ENCODE data around the gene TMEM184B. TPM values are rescaled to one million over a fixed set of nuclear protein-coding genes. Genes with fewer than 3 reads are reported as not detected.

TMEM184B gene
- total and polyA plus RNA-seq, 10 of the 15 experiments (the other 5 are each of a cell fraction or from before 2014, with no cell fraction given) = 0.56 to 22.4 (median 7.9) TPM

GRCh38 chr22:38246046-38246658, 26.7 kb downstream of the TMEM184B start (continued):
- TF ChIP-seq POLR2AphosphoS5 (IDR thresholded peaks at IDR 0.05; ENCODE audit: low read length) (no peak), ASH2L (IDR thresholded peaks at IDR 0.05; ENCODE audit: borderline replicate concordance, low read depth) (no peak)

- Histone ChIP-seq H3K4me2 (ENCODE audit: control insufficient read depth, insufficient read depth) (0 out of 2 replicates have a peak overlapping the region, but pooled peaks have one; percentile 33), H3K4me3 (no peak overlapping the region), H3K9ac (ENCODE audit: control insufficient read depth, insufficient read depth, low read length) (no peak overlapping the region), H3K4me1 (ENCODE audit: control insufficient read depth, insufficient read depth, low read length) (peaks cover 12% of the 10 kb centered on the region), H3K27ac (ENCODE audit: control insufficient read depth, insufficient read depth) (no peak overlapping the region), H2AFZ (ENCODE audit: control insufficient read depth, low read depth, low read length) (no peak overlapping the region), H4K20me1 (ENCODE audit: control insufficient read depth, insufficient read depth) (no peaks in the 10 kb centered on the region), H3K27me3 (replicated peaks in 1 of 2; ENCODE audit: control insufficient read depth in 2 of 2, insufficient read depth in 2 of 2, low read length in 1 of 2) (no peaks in the 10 kb centered on the region), H3K79me2 (ENCODE audit: control insufficient read depth, insufficient read depth, low read length) (no peaks in the 10 kb centered on the region), H3K36me3 (ENCODE audit: control insufficient read depth in 2 of 2, insufficient read depth in 2 of 2, low read length in 1 of 2) (peaks cover 3 to 12% of the 10 kb centered on the region in 2 experiments; a peak in 3 of 4 replicates), H3K9me3 (replicated peaks; ENCODE audit: control insufficient read depth, insufficient read depth, low read length) (no peaks in the 10 kb centered on the region)
- peak; percentile 57 for ATAC-seq
- ChIA-PET POLR2A (no interaction called here), RAD21 (ENCODE audit: unreplicated experiment) (no interaction called here), CTCF (no interaction called here), SMC1A (ENCODE audit: uncharacterized antibody, unreplicated experiment) (no interaction called here)
- in situ Hi-C loops (cut with MboI) (no loop called here), intact Hi-C loops (cut with micrococcal nuclease; ENCODE audit: unreplicated experiment) (no loop called here)
- DNase-seq (ENCODE audit: low read depth, low spot score) = no peak
- 33% methylated on average over 4 of the region's 4 CpGs for WGBS (ENCODE audit: insufficient coverage, insufficient replicate concordance, low lambda C conversion rate, missing lambda C conversion rate)
- BruUV-seq (replicated peaks) = no TSS peak
- no peak for FAIRE-seq
- TF ChIP-seq ATF7 (IDR thresholded peaks at IDR 0.05; ENCODE audit: low read depth) (no peak), SRF (IDR thresholded peaks at IDR 0.05; ENCODE audit: low read depth in 2 of 2, low read length in 2 of 2) (no peak), MXI1 (IDR thresholded peaks at IDR 0.05; ENCODE audit: low read depth, low read length) (no peak), TCF3 (IDR thresholded peaks at IDR 0.05; ENCODE audit: borderline replicate concordance, insufficient read depth, low read depth, low read length) (no peak), ATF2 (IDR thresholded peaks at IDR 0.05; ENCODE audit: low read length) (no peak), JUNB (IDR thresholded peaks at IDR 0.05) (no peak), RAD51 (IDR thresholded peaks at IDR 0.05) (no peak), CBX3 (IDR thresholded peaks at IDR 0.05; ENCODE audit: borderline replicate concordance, low read depth) (no peak), PBX3 (IDR thresholded peaks at IDR 0.05; ENCODE audit: insufficient replicate concordance, low read depth, low read length) (no peak), STAT1 (conservative IDR thresholded peaks at IDR 0.05) (no peak), RUNX3 (IDR thresholded peaks at IDR 0.05; ENCODE audit: low read length) (peak; percentile 67), RELA (IDR thresholded peaks at IDR 0.05; ENCODE audit: borderline replicate concordance, partially characterized antibody) (no peak), RB1 (IDR thresholded peaks at IDR 0.05; ENCODE audit: borderline replicate concordance) (no peak), EED (IDR thresholded peaks at IDR 0.05; ENCODE audit: low read depth) (peak; percentile 42; the same call in 1 of the 2 replicates), PAX8 (IDR thresholded peaks at IDR 0.05) (no peak), REST (IDR thresholded peaks at IDR 0.05; ENCODE audit: low read depth, low read length) (no peak), CREM (IDR thresholded peaks at IDR 0.05; ENCODE audit: low read depth) (no peak)
These were observed 28.7 kb downstream of the TMEM184B start for GRCh38 chr22:38244106-38244505.

Measured in GM12878 (cell line).